Astrocyte (in vitro differentiated cells and primary cell): Measurements from ENCODE around the gene SLC27A3.

Experiments used
- EZH2 ChIP-seq: IDR thresholded peaks from 2 replicates; pipeline ENCODE4 v1.6.1; 2012; ENCODE audit warnings: mild to moderate bottlenecking, low read length, inconsistent platforms; ENCODE audit not compliant: insufficient read depth
- TF ChIP-seq, protein P1 (sequence below): IDR thresholded peaks from 2 replicates; pipeline ENCODE4 v1.5.1; 2011; ENCODE audit warnings: low read depth, mild to moderate bottlenecking, inconsistent platforms, low read length, moderate library complexity; ENCODE audit not compliant: insufficient read depth

GRCh38 chr1:153783233-153784190, 8.3 kb downstream of the SLC27A3 start:
- no peak for TF ChIP-seq EZH2
- TF ChIP-seq, protein P1, sequence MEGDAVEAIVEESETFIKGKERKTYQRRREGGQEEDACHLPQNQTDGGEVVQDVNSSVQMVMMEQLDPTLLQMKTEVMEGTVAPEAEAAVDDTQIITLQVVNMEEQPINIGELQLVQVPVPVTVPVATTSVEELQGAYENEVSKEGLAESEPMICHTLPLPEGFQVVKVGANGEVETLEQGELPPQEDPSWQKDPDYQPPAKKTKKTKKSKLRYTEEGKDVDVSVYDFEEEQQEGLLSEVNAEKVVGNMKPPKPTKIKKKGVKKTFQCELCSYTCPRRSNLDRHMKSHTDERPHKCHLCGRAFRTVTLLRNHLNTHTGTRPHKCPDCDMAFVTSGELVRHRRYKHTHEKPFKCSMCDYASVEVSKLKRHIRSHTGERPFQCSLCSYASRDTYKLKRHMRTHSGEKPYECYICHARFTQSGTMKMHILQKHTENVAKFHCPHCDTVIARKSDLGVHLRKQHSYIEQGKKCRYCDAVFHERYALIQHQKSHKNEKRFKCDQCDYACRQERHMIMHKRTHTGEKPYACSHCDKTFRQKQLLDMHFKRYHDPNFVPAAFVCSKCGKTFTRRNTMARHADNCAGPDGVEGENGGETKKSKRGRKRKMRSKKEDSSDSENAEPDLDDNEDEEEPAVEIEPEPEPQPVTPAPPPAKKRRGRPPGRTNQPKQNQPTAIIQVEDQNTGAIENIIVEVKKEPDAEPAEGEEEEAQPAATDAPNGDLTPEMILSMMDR, result no peak
